ENCODE data around the gene CABLES2. TPM values are rescaled to one million over a fixed set of nuclear protein-coding genes. Genes with fewer than 3 reads are reported as not detected.

The CABLES2 gene
- total and polyA plus RNA-seq, 4 donors: 0.92 to 3.2 (median 2.0) TPM

DNA sequence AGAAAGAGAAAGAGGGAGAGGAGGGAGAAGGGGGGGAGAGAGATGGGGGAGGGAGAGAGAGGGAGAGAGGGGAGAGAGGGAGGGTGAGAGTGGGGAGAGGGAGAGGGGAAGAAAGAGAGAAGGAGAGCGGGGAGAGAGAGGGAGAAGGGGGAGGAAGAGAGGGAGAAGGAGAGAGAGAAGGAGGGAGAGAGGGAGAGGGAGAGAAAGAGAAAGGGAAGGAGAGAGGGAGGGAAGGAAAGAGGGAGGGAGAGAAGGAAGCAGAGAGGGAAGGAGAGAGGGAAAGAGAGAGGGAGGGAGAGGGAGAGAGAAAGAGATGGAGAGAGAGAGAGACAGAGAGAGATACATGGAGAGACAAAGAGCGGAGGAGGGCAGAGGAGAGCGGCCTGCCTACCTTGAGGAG lies 44.9 kb upstream of the CABLES2 start:
- Histone ChIP-seq H3K9ac (ENCODE audit: low read depth in 1 of 2, low read length in 2 of 2) (no peak overlapping the region), H3K4me3 (ENCODE audit: low read depth in 1 of 3, low read length in 3 of 3) (no peak overlapping the region), H3K9me3 (ENCODE audit: control insufficient read depth in 4 of 4, low read length in 3 of 4) (no peaks in the 10 kb centered on the region), H3K4me1 (ENCODE audit: control insufficient read depth in 4 of 4, insufficient read depth in 4 of 4, low read length in 3 of 4) (peaks cover 1 to 9% (median 5%) of the 10 kb centered on the region in 4 donors), H3K36me3 (ENCODE audit: control insufficient read depth in 4 of 4, insufficient read depth in 3 of 4, low read depth in 1 of 4, low read length in 3 of 4) (no peaks in the 10 kb centered on the region), H3K27me3 (ENCODE audit: control insufficient read depth in 4 of 4, insufficient read depth in 4 of 4, low read length in 3 of 4) (peaks cover 0 to 4% (median 0%) of the 10 kb centered on the region in 4 donors), H3K27ac (ENCODE audit: low read depth in 1 of 2, low read length in 2 of 2) (no peak overlapping the region)
- 95% methylated on average over 3 of the region's 3 CpGs for WGBS
- no peak for TF ChIP-seq RXRA (IDR thresholded peaks at IDR 0.05)
- no peak for TF ChIP-seq EGR1 (IDR thresholded peaks at IDR 0.05; ENCODE audit: low read depth in 2 of 2)
- TF ChIP-seq, protein P1, sequence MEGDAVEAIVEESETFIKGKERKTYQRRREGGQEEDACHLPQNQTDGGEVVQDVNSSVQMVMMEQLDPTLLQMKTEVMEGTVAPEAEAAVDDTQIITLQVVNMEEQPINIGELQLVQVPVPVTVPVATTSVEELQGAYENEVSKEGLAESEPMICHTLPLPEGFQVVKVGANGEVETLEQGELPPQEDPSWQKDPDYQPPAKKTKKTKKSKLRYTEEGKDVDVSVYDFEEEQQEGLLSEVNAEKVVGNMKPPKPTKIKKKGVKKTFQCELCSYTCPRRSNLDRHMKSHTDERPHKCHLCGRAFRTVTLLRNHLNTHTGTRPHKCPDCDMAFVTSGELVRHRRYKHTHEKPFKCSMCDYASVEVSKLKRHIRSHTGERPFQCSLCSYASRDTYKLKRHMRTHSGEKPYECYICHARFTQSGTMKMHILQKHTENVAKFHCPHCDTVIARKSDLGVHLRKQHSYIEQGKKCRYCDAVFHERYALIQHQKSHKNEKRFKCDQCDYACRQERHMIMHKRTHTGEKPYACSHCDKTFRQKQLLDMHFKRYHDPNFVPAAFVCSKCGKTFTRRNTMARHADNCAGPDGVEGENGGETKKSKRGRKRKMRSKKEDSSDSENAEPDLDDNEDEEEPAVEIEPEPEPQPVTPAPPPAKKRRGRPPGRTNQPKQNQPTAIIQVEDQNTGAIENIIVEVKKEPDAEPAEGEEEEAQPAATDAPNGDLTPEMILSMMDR (IDR thresholded peaks at IDR 0.05; ENCODE audit: low read depth, low read length, missing input control): no peak
- TF ChIP-seq, protein P2, sequence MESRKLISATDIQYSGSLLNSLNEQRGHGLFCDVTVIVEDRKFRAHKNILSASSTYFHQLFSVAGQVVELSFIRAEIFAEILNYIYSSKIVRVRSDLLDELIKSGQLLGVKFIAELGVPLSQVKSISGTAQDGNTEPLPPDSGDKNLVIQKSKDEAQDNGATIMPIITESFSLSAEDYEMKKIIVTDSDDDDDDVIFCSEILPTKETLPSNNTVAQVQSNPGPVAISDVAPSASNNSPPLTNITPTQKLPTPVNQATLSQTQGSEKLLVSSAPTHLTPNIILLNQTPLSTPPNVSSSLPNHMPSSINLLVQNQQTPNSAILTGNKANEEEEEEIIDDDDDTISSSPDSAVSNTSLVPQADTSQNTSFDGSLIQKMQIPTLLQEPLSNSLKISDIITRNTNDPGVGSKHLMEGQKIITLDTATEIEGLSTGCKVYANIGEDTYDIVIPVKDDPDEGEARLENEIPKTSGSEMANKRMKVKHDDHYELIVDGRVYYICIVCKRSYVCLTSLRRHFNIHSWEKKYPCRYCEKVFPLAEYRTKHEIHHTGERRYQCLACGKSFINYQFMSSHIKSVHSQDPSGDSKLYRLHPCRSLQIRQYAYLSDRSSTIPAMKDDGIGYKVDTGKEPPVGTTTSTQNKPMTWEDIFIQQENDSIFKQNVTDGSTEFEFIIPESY (IDR thresholded peaks at IDR 0.05): no peak
- no peak for TF ChIP-seq RAD21 (IDR thresholded peaks at IDR 0.05)
- TF ChIP-seq, protein P3, sequence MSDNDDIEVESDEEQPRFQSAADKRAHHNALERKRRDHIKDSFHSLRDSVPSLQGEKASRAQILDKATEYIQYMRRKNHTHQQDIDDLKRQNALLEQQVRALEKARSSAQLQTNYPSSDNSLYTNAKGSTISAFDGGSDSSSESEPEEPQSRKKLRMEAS (IDR thresholded peaks at IDR 0.05): no peak
- TF ChIP-seq SP1 (IDR thresholded peaks at IDR 0.05): no peak
- TF ChIP-seq FOXA2 (IDR thresholded peaks at IDR 0.05): no peak
- TF ChIP-seq FOXA1 (IDR thresholded peaks at IDR 0.05): no peak
- no peak for TF ChIP-seq JUND (IDR thresholded peaks at IDR 0.05)
- no peak for TF ChIP-seq YY1 (IDR thresholded peaks at IDR 0.05)
- TF ChIP-seq HNF4A (conservative IDR thresholded peaks at IDR 0.05): no peak
- TF ChIP-seq, protein P4, sequence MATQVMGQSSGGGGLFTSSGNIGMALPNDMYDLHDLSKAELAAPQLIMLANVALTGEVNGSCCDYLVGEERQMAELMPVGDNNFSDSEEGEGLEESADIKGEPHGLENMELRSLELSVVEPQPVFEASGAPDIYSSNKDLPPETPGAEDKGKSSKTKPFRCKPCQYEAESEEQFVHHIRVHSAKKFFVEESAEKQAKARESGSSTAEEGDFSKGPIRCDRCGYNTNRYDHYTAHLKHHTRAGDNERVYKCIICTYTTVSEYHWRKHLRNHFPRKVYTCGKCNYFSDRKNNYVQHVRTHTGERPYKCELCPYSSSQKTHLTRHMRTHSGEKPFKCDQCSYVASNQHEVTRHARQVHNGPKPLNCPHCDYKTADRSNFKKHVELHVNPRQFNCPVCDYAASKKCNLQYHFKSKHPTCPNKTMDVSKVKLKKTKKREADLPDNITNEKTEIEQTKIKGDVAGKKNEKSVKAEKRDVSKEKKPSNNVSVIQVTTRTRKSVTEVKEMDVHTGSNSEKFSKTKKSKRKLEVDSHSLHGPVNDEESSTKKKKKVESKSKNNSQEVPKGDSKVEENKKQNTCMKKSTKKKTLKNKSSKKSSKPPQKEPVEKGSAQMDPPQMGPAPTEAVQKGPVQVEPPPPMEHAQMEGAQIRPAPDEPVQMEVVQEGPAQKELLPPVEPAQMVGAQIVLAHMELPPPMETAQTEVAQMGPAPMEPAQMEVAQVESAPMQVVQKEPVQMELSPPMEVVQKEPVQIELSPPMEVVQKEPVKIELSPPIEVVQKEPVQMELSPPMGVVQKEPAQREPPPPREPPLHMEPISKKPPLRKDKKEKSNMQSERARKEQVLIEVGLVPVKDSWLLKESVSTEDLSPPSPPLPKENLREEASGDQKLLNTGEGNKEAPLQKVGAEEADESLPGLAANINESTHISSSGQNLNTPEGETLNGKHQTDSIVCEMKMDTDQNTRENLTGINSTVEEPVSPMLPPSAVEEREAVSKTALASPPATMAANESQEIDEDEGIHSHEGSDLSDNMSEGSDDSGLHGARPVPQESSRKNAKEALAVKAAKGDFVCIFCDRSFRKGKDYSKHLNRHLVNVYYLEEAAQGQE (IDR thresholded peaks at IDR 0.05): no peak
- TF ChIP-seq NR2F2 (IDR thresholded peaks at IDR 0.05): no peak
- no peak for TF ChIP-seq TAF1 (conservative IDR thresholded peaks at IDR 0.05)
- TF ChIP-seq, protein P5, sequence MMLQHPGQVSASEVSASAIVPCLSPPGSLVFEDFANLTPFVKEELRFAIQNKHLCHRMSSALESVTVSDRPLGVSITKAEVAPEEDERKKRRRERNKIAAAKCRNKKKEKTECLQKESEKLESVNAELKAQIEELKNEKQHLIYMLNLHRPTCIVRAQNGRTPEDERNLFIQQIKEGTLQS (IDR thresholded peaks at IDR 0.05): no peak
- no peak for TF ChIP-seq GABPA (IDR thresholded peaks at IDR 0.05 in 1 of 2, conservative IDR thresholded peaks at IDR 0.05 in 1 of 2)
- no peak for TF ChIP-seq HNF4G (IDR thresholded peaks at IDR 0.05)
- no peak for DNase-seq (ENCODE audit: low spot score)

Measured in liver (tissue), 9 donors.